GM23338 (cell line): ENCODE measurements around the gene SEC14L1. TPM values are rescaled to one million over a fixed set of nuclear protein-coding genes. Genes with fewer than 3 reads are reported as not detected.

ENCODE experiments used
- ATAC-seq: fragments of 200-7000 bp; cut with Tn5 transposase; 3 replicates; pipeline ENCODE4 v1.9.1; 2020
- DNase-seq: peaks from one replicate; pipeline ENCODE4 v3.0.0-alpha.2; 2015; ENCODE audit warnings: low spot score
- H2AFZ ChIP-seq: fragments of 200-600 bp; sonication (generic); 2 replicates; pipeline ENCODE4 v1.8.0; 2016; ENCODE audit warnings: antibody characterized with exemption, mild to moderate bottlenecking, moderate library complexity
- H3F3A ChIP-seq: fragments of 200-600 bp; sonication (generic); replicated peaks from 2 replicates; pipeline ENCODE4 v1.8.0; 2017; ENCODE audit warnings: antibody characterized with exemption, mixed run types, low read depth
- H3K27ac ChIP-seq: fragments of 200-600 bp; sonication (generic); 2 replicates; pipeline ENCODE4 v1.6.1; 2016; ENCODE audit warnings: low read depth
- H3K27me3 ChIP-seq: fragments of 200-600 bp; sonication (generic); 2 replicates; pipeline ENCODE4 v1.8.0; 2016; ENCODE audit warnings: mild to moderate bottlenecking, mixed run types, moderate library complexity; ENCODE audit not compliant: insufficient read depth
- H3K36me3 ChIP-seq: fragments of 200-600 bp; sonication (generic); 2 replicates; pipeline ENCODE4 v1.8.0; 2016; ENCODE audit warnings: mild to moderate bottlenecking; ENCODE audit not compliant: insufficient read depth
- H3K4me1 ChIP-seq: fragments of 200-600 bp; sonication (generic); 2 replicates; pipeline ENCODE4 v1.8.0; 2016; ENCODE audit warnings: mild to moderate bottlenecking, moderate library complexity; ENCODE audit not compliant: insufficient read depth
- H3K4me2 ChIP-seq: fragments of 200-600 bp; sonication (generic); 2 replicates; pipeline ENCODE4 v1.7.1; 2017; ENCODE audit warnings: mixed run types
- H3K4me3 ChIP-seq: fragments of 200-600 bp; sonication (generic); 2 replicates; pipeline ENCODE4 v1.6.1; 2016; ENCODE audit warnings: mixed run types
- H3K79me2 ChIP-seq: fragments of 200-600 bp; sonication (generic); replicated peaks from 2 replicates; pipeline ENCODE4 v1.8.0; 2017; ENCODE audit warnings: mild to moderate bottlenecking; ENCODE audit not compliant: insufficient read depth
- H3K9me2 ChIP-seq: fragments of 200-600 bp; sonication (generic); 2 replicates; pipeline ENCODE4 v1.8.0; 2017; ENCODE audit not compliant: insufficient read depth
- H4K20me1 ChIP-seq: fragments of 200-600 bp; sonication (generic); replicated peaks from 2 replicates; pipeline ENCODE4 v1.8.0; 2017; ENCODE audit warnings: mild to moderate bottlenecking; ENCODE audit not compliant: insufficient read depth
- H3K27ac Mint-ChIP-seq: 2 replicates; pipeline ENCODE4 v1.8.0; 2020; ENCODE audit warnings: inconsistent platforms, mild to moderate bottlenecking, moderate library complexity, mixed read lengths
- H3K27me3 Mint-ChIP-seq: 3 replicates; pipeline ENCODE4 v1.8.0; 2022; ENCODE audit warnings: low read depth, mild to moderate bottlenecking, moderate library complexity, mixed read lengths, inconsistent platforms; ENCODE audit not compliant: insufficient read depth, poor library complexity
- H3K36me3 Mint-ChIP-seq: 3 replicates; pipeline ENCODE4 v1.8.0; 2021; ENCODE audit warnings: low read depth, mild to moderate bottlenecking, inconsistent platforms, moderate library complexity, mixed read lengths
- H3K4me1 Mint-ChIP-seq: 3 replicates; pipeline ENCODE4 v1.8.0; 2020; ENCODE audit warnings: mild to moderate bottlenecking, inconsistent platforms, mixed read lengths
- H3K4me3 Mint-ChIP-seq: 3 replicates; pipeline ENCODE4 v1.8.0; 2021; ENCODE audit warnings: moderate library complexity, mild to moderate bottlenecking, inconsistent platforms, mixed read lengths
- H3K9me3 Mint-ChIP-seq: 3 replicates; pipeline ENCODE4 v1.8.0; 2020; ENCODE audit warnings: moderate library complexity, mild to moderate bottlenecking, inconsistent platforms, mixed read lengths
- CREB1 ChIP-seq: fragments of 250-450 bp; sonication (Bioruptor Pico); IDR thresholded peaks from 2 replicates; pipeline ENCODE4 v1.5.0; 2020; ENCODE audit warnings: low read depth, mild to moderate bottlenecking, moderate library complexity
- EZH2 ChIP-seq: fragments of 200-600 bp; sonication (generic); IDR thresholded peaks from one replicate; pipeline ENCODE4 v1.8.0; 2017; ENCODE audit warnings: antibody characterized with exemption, mild to moderate bottlenecking, low read depth; ENCODE audit not compliant: unreplicated experiment
- EZH2phosphoT487 ChIP-seq: fragments of 200-600 bp; sonication (generic); IDR thresholded peaks from one replicate; pipeline ENCODE4 v1.8.1; 2018; ENCODE audit warnings: antibody characterized with exemption; ENCODE audit not compliant: unreplicated experiment
- JUNB ChIP-seq: IDR thresholded peaks from one replicate; pipeline ENCODE4 v1.6.1; 2016; ENCODE audit warnings: antibody characterized with exemption; ENCODE audit not compliant: unreplicated experiment
- NANOG ChIP-seq: IDR thresholded peaks from 2 replicates; pipeline ENCODE4 v1.6.1; 2016; ENCODE audit warnings: antibody characterized with exemption, borderline replicate concordance
- POLR2AphosphoS5 ChIP-seq: IDR thresholded peaks from 2 replicates; pipeline ENCODE4 v1.6.1; 2016; ENCODE audit warnings: antibody characterized with exemption, low read depth
- STAT1 ChIP-seq: IDR thresholded peaks from one replicate; pipeline ENCODE4 v1.6.1; 2016; ENCODE audit warnings: antibody characterized with exemption; ENCODE audit not compliant: unreplicated experiment
- ZNF114 ChIP-seq: fragments of 250-450 bp; sonication (Bioruptor Pico); IDR thresholded peaks from 2 replicates; pipeline ENCODE4 v1.5.0; 2020; ENCODE audit warnings: mild to moderate bottlenecking, moderate library complexity
- ZNF331 ChIP-seq: fragments of 250-450 bp; sonication (Bioruptor Pico); IDR thresholded peaks from 2 replicates; pipeline ENCODE4 v1.5.0; 2020; ENCODE audit warnings: low read depth, mild to moderate bottlenecking, moderate library complexity
- polyA plus RNA-seq: library from polyadenylated mRNA; unstranded; fragments of >200 nt; fragmentation: Nextera tagmentation; extraction: Ambion mirVana; gene quantifications from 2 replicates; pipeline ENCODE4 v1.2.1, GENCODE V29; 2016
- total RNA-seq: library from RNA; depleted of rRNA; stranded (reverse); fragments of >200 nt; shearing (Covaris generic); gene quantifications from 2 replicates; pipeline ENCODE4 v1.2.3, GENCODE V29; 2014
- TF ChIP-seq, protein P1 (sequence below): IDR thresholded peaks from one replicate; pipeline ENCODE4 v1.6.1; 2018; ENCODE audit warnings: antibody characterized with exemption; ENCODE audit not compliant: unreplicated experiment
- TF ChIP-seq, protein P2 (sequence below): IDR thresholded peaks from 2 replicates; pipeline ENCODE4 v1.6.1; 2016; ENCODE audit warnings: antibody characterized with exemption

SEC14L1 gene
- total and polyA plus RNA-seq, 2 experiments from 2014 or later, result 26.8 to 54.8 TPM

GRCh38 chr17:77164483-77165091 lies 23.8 kb downstream of the SEC14L1 start:
- Histone ChIP-seq H3K4me2 (peak overlapping the region; percentile 70), H4K20me1 (peaks cover 3% of the 10 kb centered on the region; the same call in 1 of the 2 replicates), H2AFZ (no peak overlapping the region), H3K79me2 (peaks cover 60% of the 10 kb centered on the region), H3K27me3 (no peaks in the 10 kb centered on the region), H3K4me3 (peak overlapping the region; percentile 27), H3F3A (0 out of 2 replicates have a peak, but pooled peaks cover 6% of the 10 kb centered on the region), H3K9me2 (0 out of 2 replicates have a peak, but pooled peaks cover 4% of the 10 kb centered on the region), H3K36me3 (peaks cover 19% of the 10 kb centered on the region), H3K4me1 (peaks cover 49% of the 10 kb centered on the region), H3K27ac (peak overlapping the region; percentile 94)
- peaks cover 46% of the 10 kb centered on the region for H3K4me1 Mint-ChIP-seq
- H3K36me3 Mint-ChIP-seq, result peaks cover 41% of the 10 kb centered on the region
- ATAC-seq (peak; percentile 55), DNase-seq (peak; percentile 34)
- H3K4me3 Mint-ChIP-seq, result peak overlapping the region; percentile 1; the same call in 1 of the 3 replicates
- TF ChIP-seq ZNF114 (CRISPR knock-in tag) (no peak), STAT1 (no peak), JUNB (no peak), POLR2AphosphoS5 (no peak), CREB1 (no peak), NANOG (no peak), ZNF331 (CRISPR knock-in tag) (no peak)
- H3K27me3 Mint-ChIP-seq, result peaks cover 8% of the 10 kb centered on the region
- peak overlapping the region; percentile 16; the same call in 1 of the 2 replicates for H3K27ac Mint-ChIP-seq
- peaks cover 42% of the 10 kb centered on the region for H3K9me3 Mint-ChIP-seq

GRCh38 chr17:77165577-77165976 lies 24.8 kb downstream of the SEC14L1 start:
- peaks cover 50% of the 10 kb centered on the region for H3K9me3 Mint-ChIP-seq
- Histone ChIP-seq H3K27ac (peak overlapping the region; percentile 80; the same call in 1 of the 2 replicates), H4K20me1 (peaks cover 3% of the 10 kb centered on the region; the same call in 1 of the 2 replicates)

More at GRCh38 chr17:77165577-77165976, 24.8 kb downstream of the SEC14L1 start:
- ATAC-seq, result no peak
- Histone ChIP-seq H3K4me2 (peak overlapping the region; percentile 70; the same call in 1 of the 2 replicates), H3K4me3 (no peak overlapping the region), H3K79me2 (peaks cover 66% of the 10 kb centered on the region), H2AFZ (no peak overlapping the region), H3K27me3 (no peaks in the 10 kb centered on the region), H3K9me2 (0 out of 2 replicates have a peak, but pooled peaks cover 4% of the 10 kb centered on the region), H3K36me3 (peaks cover 19% of the 10 kb centered on the region), H3K4me1 (peaks cover 41% of the 10 kb centered on the region), H3F3A (0 out of 2 replicates have a peak, but pooled peaks cover 6% of the 10 kb centered on the region)
- no peak for DNase-seq
- Mint-ChIP-seq H3K4me1 (peaks cover 40% of the 10 kb centered on the region), H3K27ac (peak overlapping the region; percentile 75; the same call in 1 of the 2 replicates), H3K36me3 (peaks cover 45% of the 10 kb centered on the region), H3K4me3 (no peak overlapping the region), H3K27me3 (peaks cover 8% of the 10 kb centered on the region)
- TF ChIP-seq EZH2phosphoT487 (no peak), ZNF331 (CRISPR knock-in tag) (no peak), STAT1 (no peak), NANOG (no peak), ZNF114 (CRISPR knock-in tag) (no peak), JUNB (no peak), EZH2 (no peak)
- TF ChIP-seq, protein P1, sequence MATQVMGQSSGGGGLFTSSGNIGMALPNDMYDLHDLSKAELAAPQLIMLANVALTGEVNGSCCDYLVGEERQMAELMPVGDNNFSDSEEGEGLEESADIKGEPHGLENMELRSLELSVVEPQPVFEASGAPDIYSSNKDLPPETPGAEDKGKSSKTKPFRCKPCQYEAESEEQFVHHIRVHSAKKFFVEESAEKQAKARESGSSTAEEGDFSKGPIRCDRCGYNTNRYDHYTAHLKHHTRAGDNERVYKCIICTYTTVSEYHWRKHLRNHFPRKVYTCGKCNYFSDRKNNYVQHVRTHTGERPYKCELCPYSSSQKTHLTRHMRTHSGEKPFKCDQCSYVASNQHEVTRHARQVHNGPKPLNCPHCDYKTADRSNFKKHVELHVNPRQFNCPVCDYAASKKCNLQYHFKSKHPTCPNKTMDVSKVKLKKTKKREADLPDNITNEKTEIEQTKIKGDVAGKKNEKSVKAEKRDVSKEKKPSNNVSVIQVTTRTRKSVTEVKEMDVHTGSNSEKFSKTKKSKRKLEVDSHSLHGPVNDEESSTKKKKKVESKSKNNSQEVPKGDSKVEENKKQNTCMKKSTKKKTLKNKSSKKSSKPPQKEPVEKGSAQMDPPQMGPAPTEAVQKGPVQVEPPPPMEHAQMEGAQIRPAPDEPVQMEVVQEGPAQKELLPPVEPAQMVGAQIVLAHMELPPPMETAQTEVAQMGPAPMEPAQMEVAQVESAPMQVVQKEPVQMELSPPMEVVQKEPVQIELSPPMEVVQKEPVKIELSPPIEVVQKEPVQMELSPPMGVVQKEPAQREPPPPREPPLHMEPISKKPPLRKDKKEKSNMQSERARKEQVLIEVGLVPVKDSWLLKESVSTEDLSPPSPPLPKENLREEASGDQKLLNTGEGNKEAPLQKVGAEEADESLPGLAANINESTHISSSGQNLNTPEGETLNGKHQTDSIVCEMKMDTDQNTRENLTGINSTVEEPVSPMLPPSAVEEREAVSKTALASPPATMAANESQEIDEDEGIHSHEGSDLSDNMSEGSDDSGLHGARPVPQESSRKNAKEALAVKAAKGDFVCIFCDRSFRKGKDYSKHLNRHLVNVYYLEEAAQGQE, result no peak
- TF ChIP-seq, protein P2, sequence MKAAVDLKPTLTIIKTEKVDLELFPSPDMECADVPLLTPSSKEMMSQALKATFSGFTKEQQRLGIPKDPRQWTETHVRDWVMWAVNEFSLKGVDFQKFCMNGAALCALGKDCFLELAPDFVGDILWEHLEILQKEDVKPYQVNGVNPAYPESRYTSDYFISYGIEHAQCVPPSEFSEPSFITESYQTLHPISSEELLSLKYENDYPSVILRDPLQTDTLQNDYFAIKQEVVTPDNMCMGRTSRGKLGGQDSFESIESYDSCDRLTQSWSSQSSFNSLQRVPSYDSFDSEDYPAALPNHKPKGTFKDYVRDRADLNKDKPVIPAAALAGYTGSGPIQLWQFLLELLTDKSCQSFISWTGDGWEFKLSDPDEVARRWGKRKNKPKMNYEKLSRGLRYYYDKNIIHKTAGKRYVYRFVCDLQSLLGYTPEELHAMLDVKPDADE, result no peak
